Stimulated activated naive CD8-positive, alpha-beta T cell treated with anti-CD3 and anti-CD28 coated beads, Interleukin-15, Interleukin-2, amounts not matched to agents 100 ng/mL and 50 ng/mL, for 24 hours (primary cell): Measurements from ENCODE around the gene ASPG.

Source experiments
- H3K27ac Mint-ChIP-seq: one replicate; pipeline ENCODE4 v1.8.0; 2021; ENCODE audit warnings: mild to moderate bottlenecking, mixed read lengths
- H3K27me3 Mint-ChIP-seq: one replicate; pipeline ENCODE4 v1.8.0; 2021; ENCODE audit warnings: mixed read lengths
- H3K36me3 Mint-ChIP-seq: one replicate; pipeline ENCODE4 v1.8.0; 2021; ENCODE audit warnings: low read depth, mixed read lengths
- H3K4me1 Mint-ChIP-seq: one replicate; pipeline ENCODE4 v1.8.0; 2021; ENCODE audit warnings: low read depth, mixed read lengths
- H3K4me3 Mint-ChIP-seq: one replicate; pipeline ENCODE4 v1.8.0; 2021; ENCODE audit warnings: mild to moderate bottlenecking, mixed read lengths
- H3K9me3 Mint-ChIP-seq: one replicate; pipeline ENCODE4 v1.8.0; 2021; ENCODE audit warnings: mixed read lengths

The ASPG gene

GRCh38 chr14:104136472-104137296, 51.2 kb downstream of the ASPG start:
- peaks cover 5% of the 10 kb centered on the region for H3K4me1 Mint-ChIP-seq
- no peaks in the 10 kb centered on the region for H3K36me3 Mint-ChIP-seq
- no peak overlapping the region for H3K27ac Mint-ChIP-seq

GRCh38 chr14:104137297-104138097, 52.0 kb downstream of the ASPG start:
- H3K4me3 Mint-ChIP-seq = peak overlapping the region; percentile 48
- no peaks in the 10 kb centered on the region for H3K36me3 Mint-ChIP-seq
- no peak overlapping the region for H3K27ac Mint-ChIP-seq
- H3K27me3 Mint-ChIP-seq = peaks cover 35% of the 10 kb centered on the region
- H3K9me3 Mint-ChIP-seq = no peaks in the 10 kb centered on the region
- peaks cover 5% of the 10 kb centered on the region for H3K4me1 Mint-ChIP-seq

More at GRCh38 chr14:104136472-104137296, 51.2 kb downstream of the ASPG start:
- Mint-ChIP-seq H3K4me3 (peak overlapping the region; percentile 43), H3K9me3 (no peaks in the 10 kb centered on the region), H3K27me3 (peaks cover 40% of the 10 kb centered on the region)

- peaks cover 32% of the 10 kb centered on the region for H3K27me3 Mint-ChIP-seq
- H3K36me3 Mint-ChIP-seq = no peaks in the 10 kb centered on the region
- no peak within 1 kb of the TSS for H3K27ac Mint-ChIP-seq
- H3K4me1 Mint-ChIP-seq = peaks cover 5% of the 10 kb centered on the region
- H3K4me3 Mint-ChIP-seq = peak within 1 kb of the TSS; percentile 48
- no peaks in the 10 kb centered on the region for H3K9me3 Mint-ChIP-seq
These were observed 52.7 kb downstream of the ASPG start, which contains the start of gene KIF26A for GRCh38 chr14:104138098-104138717. Gene KIF26A (plus strand): TSS chr14:104138587. CDS start chr14:104138723, 136 bp downstream.

GRCh38 chr14:104138718-104139459, 53.4 kb downstream of the ASPG start:
- no peak overlapping the region for H3K27ac Mint-ChIP-seq
- no peaks in the 10 kb centered on the region for H3K36me3 Mint-ChIP-seq
- H3K9me3 Mint-ChIP-seq = no peaks in the 10 kb centered on the region
- H3K4me3 Mint-ChIP-seq = no peak overlapping the region
- H3K4me1 Mint-ChIP-seq = peaks cover 5% of the 10 kb centered on the region
- peaks cover 27% of the 10 kb centered on the region for H3K27me3 Mint-ChIP-seq

GRCh38 chr14:104139460-104140212, 54.1 kb downstream of the ASPG start:
- no peak overlapping the region for H3K27ac Mint-ChIP-seq
- H3K36me3 Mint-ChIP-seq = no peaks in the 10 kb centered on the region
- no peaks in the 10 kb centered on the region for H3K9me3 Mint-ChIP-seq
- peaks cover 19% of the 10 kb centered on the region for H3K27me3 Mint-ChIP-seq
- peaks cover 5% of the 10 kb centered on the region for H3K4me1 Mint-ChIP-seq
- no peak overlapping the region for H3K4me3 Mint-ChIP-seq

- Mint-ChIP-seq H3K27me3 (peaks cover 15% of the 10 kb centered on the region), H3K4me1 (peaks cover 5% of the 10 kb centered on the region), H3K27ac (no peak overlapping the region), H3K36me3 (no peaks in the 10 kb centered on the region), H3K4me3 (no peak overlapping the region), H3K9me3 (no peaks in the 10 kb centered on the region)
These were observed 54.6 kb downstream of the ASPG start for GRCh38 chr14:104140213-104140462.

- Mint-ChIP-seq H3K36me3 (no peaks in the 10 kb centered on the region), H3K4me3 (no peak overlapping the region), H3K9me3 (no peaks in the 10 kb centered on the region), H3K27me3 (peaks cover 10% of the 10 kb centered on the region), H3K27ac (no peak overlapping the region), H3K4me1 (peaks cover 5% of the 10 kb centered on the region)
These were observed 55.2 kb downstream of the ASPG start for GRCh38 chr14:104140463-104141331.

- Mint-ChIP-seq H3K9me3 (no peaks in the 10 kb centered on the region), H3K4me1 (peaks cover 5% of the 10 kb centered on the region), H3K36me3 (no peaks in the 10 kb centered on the region), H3K27me3 (peaks cover 8% of the 10 kb centered on the region), H3K27ac (no peak overlapping the region), H3K4me3 (no peak overlapping the region)
These were observed 56.2 kb downstream of the ASPG start for GRCh38 chr14:104141621-104142091.

- Mint-ChIP-seq H3K9me3 (no peaks in the 10 kb centered on the region), H3K36me3 (no peaks in the 10 kb centered on the region), H3K27ac (no peak overlapping the region), H3K4me1 (no peaks in the 10 kb centered on the region), H3K4me3 (no peak overlapping the region), H3K27me3 (peaks cover 3% of the 10 kb centered on the region)
These were observed 56.8 kb downstream of the ASPG start for GRCh38 chr14:104142136-104142945.

- H3K27me3 Mint-ChIP-seq = peaks cover 3% of the 10 kb centered on the region
These were observed 57.5 kb downstream of the ASPG start for GRCh38 chr14:104142946-104143470.

GRCh38 chr14:104143521-104144452, 58.3 kb downstream of the ASPG start:
- Mint-ChIP-seq H3K9me3 (no peaks in the 10 kb centered on the region), H3K27me3 (peaks cover 3% of the 10 kb centered on the region), H3K36me3 (no peaks in the 10 kb centered on the region), H3K27ac (no peak overlapping the region), H3K4me3 (no peak overlapping the region), H3K4me1 (no peaks in the 10 kb centered on the region)

More at GRCh38 chr14:104142946-104143470, 57.5 kb downstream of the ASPG start:
- H3K9me3 Mint-ChIP-seq = no peaks in the 10 kb centered on the region
- no peaks in the 10 kb centered on the region for H3K36me3 Mint-ChIP-seq
- H3K27ac Mint-ChIP-seq = no peak overlapping the region
- no peaks in the 10 kb centered on the region for H3K4me1 Mint-ChIP-seq
- no peak overlapping the region for H3K4me3 Mint-ChIP-seq

- no peak overlapping the region for H3K4me3 Mint-ChIP-seq
- H3K36me3 Mint-ChIP-seq = no peaks in the 10 kb centered on the region
- H3K9me3 Mint-ChIP-seq = no peaks in the 10 kb centered on the region
- no peaks in the 10 kb centered on the region for H3K4me1 Mint-ChIP-seq
- H3K27ac Mint-ChIP-seq = no peak overlapping the region
- H3K27me3 Mint-ChIP-seq = peaks cover under 1% of the 10 kb centered on the region
These were observed 58.9 kb downstream of the ASPG start for GRCh38 chr14:104144453-104144790.
